NCI-H2107 treated with DMSO at 0.1 percent for 48 hours (cell line): ENCODE data around the gene ZNF362.
"Not testable (repeated sequence)": the region's sequence is repeated elsewhere in the genome, so short reads cannot be mapped to it uniquely, and the experiment has no call there.

ENCODE experiments used
- DNase-seq: peaks from one replicate; lab custom pipeline; 2025; ENCODE audit not compliant: unreplicated experiment; lab: John Stamatoyannopoulos, UW

The ZNF362 gene

GRCh38 chr1:33282791-33283190 is 26.5 kb downstream of the ZNF362 start:
- no peak for DNase-seq

DNA sequence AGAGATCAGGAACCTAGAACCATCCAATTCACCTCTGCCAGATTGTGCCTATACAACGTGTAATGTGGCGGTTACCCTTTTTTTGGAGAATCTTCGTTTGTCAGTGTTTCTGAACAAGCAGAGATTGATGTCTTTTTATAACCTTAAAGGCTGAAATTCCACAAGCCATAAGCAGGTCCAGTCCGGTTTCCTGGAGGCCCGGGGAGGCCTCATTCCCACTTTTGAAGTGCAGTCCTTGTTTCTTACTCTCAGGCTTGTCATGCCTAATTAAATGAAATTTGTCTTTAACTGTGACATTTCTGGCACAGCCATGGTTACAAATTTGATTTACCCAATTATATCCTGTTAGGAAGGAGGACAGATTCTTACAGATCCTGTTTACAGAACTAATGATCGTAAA is 27.8 kb downstream of the ZNF362 start:
- DNase-seq = no peak

- no peak for DNase-seq
Measured at GRCh38 chr1:33286451-33287185, 30.3 kb downstream of the ZNF362 start.

GRCh38 chr1:33287317-33287716 is 31.0 kb downstream of the ZNF362 start:
- no peak for DNase-seq

DNA sequence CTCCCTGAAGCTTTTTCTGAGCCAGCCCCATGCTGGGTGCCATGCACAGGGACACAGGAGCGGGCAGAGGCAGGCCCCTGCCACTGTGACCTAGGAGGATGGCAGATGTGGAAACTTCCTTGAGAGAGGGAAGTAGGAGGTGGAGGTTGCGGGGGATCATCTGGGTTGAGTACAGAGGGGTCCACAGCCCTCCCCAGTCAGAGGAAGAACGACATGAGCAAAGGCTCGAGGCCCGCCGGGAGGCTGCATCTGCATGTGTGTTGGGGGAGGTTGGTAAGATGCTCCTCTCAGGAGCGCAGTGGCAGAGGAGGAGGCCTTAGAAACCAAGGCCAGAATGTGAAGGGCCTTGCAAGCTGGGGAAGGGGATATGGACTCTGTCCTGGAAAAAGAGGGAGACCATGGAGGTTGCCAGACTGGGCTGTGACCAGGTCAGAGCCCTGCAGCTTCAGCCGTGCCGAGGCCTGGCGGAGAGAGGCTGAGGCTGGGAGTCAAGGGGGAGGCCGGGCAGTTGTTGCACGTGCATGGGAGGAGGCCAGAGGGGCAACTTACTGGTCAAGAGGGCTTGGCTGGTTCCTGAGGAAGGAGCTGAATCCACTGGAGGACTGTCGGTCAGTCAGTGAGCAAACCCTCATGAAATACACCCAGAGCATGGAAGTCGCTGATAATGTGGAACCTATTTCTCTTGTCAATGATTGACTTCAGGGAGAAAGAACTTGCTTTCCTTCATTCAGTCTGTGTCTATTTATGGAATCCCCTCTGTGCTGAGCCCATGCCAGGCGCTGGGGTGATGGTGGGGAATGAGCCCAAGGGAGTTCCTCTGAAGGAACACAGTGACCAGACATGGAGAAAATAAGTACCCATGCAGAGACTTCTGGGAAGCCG is 32.9 kb downstream of the ZNF362 start:
- no peak for DNase-seq

- DNase-seq = no peak
Measured at GRCh38 chr1:33289858-33290154, 33.5 kb downstream of the ZNF362 start.

DNA sequence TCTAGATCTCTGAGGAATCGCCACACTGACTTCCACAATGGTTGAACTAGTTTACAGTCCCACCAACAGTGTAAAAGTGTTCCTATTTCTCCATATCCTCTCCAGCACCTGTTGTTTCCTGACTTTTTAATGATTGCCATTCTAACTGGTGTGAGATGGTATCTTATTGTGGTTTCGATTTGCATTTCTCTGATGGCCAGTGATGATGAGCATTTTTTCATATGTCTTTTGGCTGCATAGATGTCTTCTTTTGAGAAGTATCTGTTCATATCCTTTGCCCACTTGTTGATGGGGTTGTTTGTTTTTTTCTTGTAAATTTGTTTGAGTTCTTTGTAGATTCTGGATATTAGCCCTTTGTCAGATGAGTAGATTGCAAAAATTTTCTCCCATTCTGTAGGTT is 34.3 kb downstream of the ZNF362 start:
- not testable (repeated sequence) for DNase-seq

- no peak for DNase-seq
Measured at GRCh38 chr1:33292726-33293340, 36.5 kb downstream of the ZNF362 start.

DNA sequence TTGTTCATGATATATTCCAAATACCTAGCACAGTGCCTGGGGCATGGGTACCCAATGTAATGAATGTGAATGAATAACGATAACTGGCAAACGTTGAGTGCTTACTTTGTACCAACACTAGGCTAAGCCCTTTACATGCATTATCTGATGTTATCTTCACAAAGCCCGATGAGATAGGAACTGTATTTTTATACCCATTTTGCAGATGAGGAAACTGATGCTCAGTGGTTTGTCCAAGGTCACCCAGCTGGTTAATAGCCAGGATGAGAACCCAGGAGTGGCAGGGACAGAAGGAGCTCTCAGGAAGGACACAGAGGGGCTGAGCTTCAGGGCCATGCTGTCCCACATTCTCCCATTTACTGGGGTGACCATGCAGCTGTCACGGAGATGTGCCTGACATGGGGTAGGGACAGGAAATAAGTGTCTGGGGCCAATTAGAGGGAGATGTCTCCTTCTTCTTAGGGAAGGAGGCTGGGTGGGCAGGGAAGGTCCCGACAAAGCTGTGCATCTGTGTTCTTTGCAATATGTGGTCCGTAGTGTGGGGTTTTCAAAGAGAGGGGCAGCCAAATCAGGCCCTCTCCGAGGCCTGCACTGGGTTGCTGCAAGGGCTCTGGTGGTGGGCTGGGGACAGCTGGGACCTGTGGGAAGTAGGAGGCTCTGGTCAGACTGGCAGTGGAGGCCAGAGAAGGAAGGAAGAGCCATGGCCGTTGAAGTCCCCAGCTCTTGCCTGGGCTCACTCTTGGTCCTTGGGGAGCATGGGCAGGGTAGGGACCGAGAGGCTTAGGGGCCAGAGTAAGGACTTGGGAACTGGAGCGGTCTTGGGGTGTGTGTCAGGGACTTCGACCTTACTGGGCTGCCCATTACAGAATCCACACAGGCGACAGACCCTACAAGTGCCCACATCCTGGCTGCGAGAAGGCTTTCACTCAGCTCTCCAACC is 38.0 kb downstream of the ZNF362 start:
- DNase-seq = no peak

- DNase-seq = no peak
Measured at GRCh38 chr1:33295023-33295422, 38.7 kb downstream of the ZNF362 start.

- DNase-seq = peak; percentile 72
Measured at GRCh38 chr1:33295450-33296081, 39.3 kb downstream of the ZNF362 start.

GRCh38 chr1:33296082-33296458 is 39.8 kb downstream of the ZNF362 start:
- DNase-seq = no peak

DNA sequence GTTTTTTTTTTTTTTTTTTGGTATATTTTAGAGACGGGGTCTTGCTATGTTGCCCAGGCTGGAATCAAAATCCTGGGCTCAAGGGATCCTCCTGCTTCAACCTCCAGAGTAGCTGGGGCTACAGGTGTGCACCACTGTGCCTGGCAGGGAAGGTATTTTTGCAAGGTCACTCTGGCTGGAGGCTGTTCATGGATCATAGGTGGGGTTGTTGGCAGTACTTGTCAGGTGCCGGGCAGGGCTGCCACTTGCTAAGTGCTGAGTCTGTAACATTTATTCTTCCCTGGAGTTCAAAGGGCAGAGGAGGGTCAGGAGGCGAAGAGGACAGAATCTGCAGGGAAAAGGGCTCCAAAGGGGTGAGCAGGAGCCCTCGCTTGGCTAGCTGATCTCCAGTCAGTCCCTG is 40.5 kb downstream of the ZNF362 start:
- DNase-seq = no peak

- DNase-seq = no peak
Measured at GRCh38 chr1:33297911-33298622, 41.8 kb downstream of the ZNF362 start.

DNA sequence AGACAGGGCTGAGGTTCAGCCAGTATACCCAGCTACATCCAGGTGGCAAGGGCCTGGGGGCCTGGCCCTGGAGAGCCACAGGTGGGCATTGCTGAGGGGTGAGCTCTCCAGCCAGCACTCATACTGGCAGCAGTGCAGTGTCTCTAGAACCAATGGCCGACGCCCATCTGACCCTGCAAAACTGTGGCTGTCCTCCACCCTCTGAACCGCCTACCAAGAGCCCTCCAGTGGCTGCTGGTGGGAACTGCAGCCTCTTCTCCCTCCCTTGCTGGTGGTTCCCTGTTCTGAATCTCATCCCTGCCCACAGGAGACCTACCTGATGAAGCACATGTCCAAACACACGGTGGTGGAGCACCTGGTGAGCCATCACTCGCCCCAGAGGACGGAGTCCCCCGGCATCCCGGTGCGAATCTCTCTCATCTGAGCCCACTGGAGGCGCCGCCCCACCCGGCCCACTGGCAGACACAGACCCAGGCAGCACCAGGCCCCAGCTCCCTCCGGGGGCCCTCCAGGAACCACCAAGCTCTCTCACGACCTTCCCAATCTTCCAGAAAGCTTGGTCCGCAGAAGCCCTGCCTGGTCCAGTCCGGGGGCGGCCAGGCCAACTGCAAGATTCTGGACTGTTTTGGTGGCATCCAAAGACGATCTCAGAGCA is 42.5 kb downstream of the ZNF362 start:
- no peak for DNase-seq

GRCh38 chr1:33299461-33300155 is 43.3 kb downstream of the ZNF362 start:
- no peak for DNase-seq

GRCh38 chr1:33300673-33301072 is 44.4 kb downstream of the ZNF362 start:
- DNase-seq = no peak

DNA sequence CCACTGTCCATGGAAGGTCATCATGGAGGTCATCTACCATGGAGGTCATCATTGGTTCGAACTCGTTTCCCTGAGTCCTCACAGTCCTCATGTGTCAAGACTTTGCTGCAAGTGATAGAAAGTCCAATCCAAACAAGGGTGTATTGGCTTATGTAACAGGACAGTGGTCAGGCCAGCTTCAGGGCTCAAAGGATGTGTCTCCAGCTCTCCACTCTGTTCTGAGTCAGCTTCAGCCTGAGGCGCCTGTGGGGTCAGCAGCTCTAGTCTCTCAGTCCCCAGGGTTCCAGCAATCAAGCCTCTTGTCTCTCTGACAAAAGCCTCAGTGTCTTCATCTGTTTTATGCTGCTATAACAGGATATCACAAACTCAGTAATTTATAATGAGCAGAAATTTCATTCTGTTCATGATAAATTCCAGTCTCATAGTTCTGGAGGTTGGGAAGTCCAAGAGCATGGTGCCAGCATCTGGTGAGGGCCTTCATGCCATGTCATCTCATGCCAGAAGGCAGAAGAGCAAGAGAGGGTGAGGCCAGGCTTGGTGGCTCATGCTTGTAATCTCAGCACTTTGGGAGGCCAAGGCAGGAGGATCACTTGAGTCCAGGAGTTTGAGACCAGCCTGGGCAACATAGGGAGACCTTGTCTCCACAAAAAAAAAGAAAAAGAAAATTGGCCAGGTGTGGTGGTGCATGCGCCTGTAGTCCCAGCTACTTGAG is 45.1 kb downstream of the ZNF362 start:
- DNase-seq = no peak
